Effector memory CD4-positive, alpha-beta T cell (primary cell): ENCODE results near the gene MSI2.

Experiments used
- DNase-seq, 3 donors: peaks; one replicate each; pipeline ENCODE4 v3.0.0-alpha.2; 2020
- H3K27ac ChIP-seq: 2 replicates; pipeline ENCODE4 v1.7.0; 2013; ENCODE audit warnings: mild to moderate bottlenecking, low read length, moderate library complexity; ENCODE audit not compliant: insufficient read depth, poor library complexity, severe bottlenecking
- H3K27me3 ChIP-seq: replicated peaks from 2 replicates; pipeline ENCODE4 v1.7.0; 2013; ENCODE audit warnings: mild to moderate bottlenecking, low read length; ENCODE audit not compliant: insufficient read depth, control insufficient read depth, poor library complexity, severe bottlenecking
- H3K36me3 ChIP-seq: 2 replicates; pipeline ENCODE4 v1.7.0; 2013; ENCODE audit warnings: mild to moderate bottlenecking, low read length, moderate library complexity; ENCODE audit not compliant: control insufficient read depth, insufficient read depth
- H3K4me1 ChIP-seq: 2 replicates; pipeline ENCODE4 v1.7.0; 2013; ENCODE audit warnings: low read length, mild to moderate bottlenecking; ENCODE audit not compliant: control insufficient read depth, insufficient read depth, poor library complexity, severe bottlenecking
- H3K4me3 ChIP-seq: 2 replicates; pipeline ENCODE4 v1.7.0; 2013; ENCODE audit warnings: low read length, low read depth, mild to moderate bottlenecking; ENCODE audit not compliant: insufficient read depth, poor library complexity, severe bottlenecking
- H3K9me3 ChIP-seq: 2 replicates; pipeline ENCODE4 v1.7.0; 2013; ENCODE audit warnings: mild to moderate bottlenecking, low read length, moderate library complexity; ENCODE audit not compliant: control insufficient read depth

MSI2 gene

DNA sequence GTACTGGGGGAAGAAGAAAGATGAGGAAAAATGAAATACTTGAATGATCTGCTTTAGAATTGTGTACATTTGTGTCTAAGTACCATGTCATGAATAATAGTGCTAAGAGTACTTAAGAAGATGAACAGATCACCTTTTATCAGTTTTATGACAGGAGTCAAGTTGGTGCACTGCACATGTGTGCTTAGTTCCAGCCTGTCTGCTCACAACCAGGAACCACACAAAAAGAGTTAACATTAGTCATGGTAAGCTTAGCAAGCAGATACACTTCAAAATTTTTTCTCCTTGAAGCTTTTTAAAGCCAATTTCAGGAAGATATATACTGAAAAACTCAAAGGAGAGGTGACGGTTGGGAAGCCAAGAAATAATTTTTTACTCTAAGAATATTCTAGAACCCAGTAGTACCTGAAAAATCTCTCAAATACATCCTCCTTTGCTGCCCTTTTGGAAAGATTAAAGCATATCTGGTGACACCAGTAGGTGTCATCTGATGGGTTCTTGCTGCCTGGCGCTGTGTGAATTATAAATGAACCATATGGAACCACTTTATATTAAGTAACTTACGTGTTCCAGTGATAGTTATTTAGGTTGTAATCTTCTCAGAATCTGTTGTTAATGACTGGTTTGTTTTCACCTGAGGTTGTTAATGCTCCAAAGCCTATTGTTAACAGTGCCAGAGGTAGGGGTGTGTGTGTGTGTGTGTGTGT lies 93.4 kb downstream of the MSI2 start:
- no peaks in the 10 kb centered on the region for H3K4me1 ChIP-seq
- H3K27ac ChIP-seq = no peak overlapping the region
- no peak overlapping the region for H3K4me3 ChIP-seq
- peaks cover 5% of the 10 kb centered on the region for H3K36me3 ChIP-seq
- DNase-seq = no peak
- H3K27me3 ChIP-seq = no peaks in the 10 kb centered on the region
- H3K9me3 ChIP-seq = no peaks in the 10 kb centered on the region

DNA sequence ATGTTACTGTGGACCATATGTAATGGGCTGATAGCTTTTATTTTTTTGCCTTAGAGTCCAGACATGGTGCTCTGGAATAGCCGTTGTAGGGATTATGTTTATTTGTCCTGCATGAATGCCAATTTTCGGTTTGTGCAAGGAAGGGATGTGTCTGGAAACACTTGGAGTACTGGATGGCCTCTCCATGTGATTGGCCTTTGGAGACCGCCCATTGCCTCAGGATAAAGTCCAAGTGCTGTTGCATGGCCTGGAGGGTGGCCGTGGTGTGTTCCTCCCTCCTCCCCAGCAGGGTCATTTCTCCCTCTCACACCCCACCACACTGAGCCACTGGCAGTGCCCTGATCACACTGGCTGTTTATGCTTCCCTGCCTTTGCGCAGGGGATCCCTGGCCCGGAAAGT lies 93.9 kb downstream of the MSI2 start:
- no peaks in the 10 kb centered on the region for H3K27me3 ChIP-seq
- no peak overlapping the region for H3K4me3 ChIP-seq
- H3K36me3 ChIP-seq = peaks cover 5% of the 10 kb centered on the region
- no peaks in the 10 kb centered on the region for H3K9me3 ChIP-seq
- no peak overlapping the region for H3K27ac ChIP-seq
- DNase-seq = no peak
- H3K4me1 ChIP-seq = no peaks in the 10 kb centered on the region

DNA sequence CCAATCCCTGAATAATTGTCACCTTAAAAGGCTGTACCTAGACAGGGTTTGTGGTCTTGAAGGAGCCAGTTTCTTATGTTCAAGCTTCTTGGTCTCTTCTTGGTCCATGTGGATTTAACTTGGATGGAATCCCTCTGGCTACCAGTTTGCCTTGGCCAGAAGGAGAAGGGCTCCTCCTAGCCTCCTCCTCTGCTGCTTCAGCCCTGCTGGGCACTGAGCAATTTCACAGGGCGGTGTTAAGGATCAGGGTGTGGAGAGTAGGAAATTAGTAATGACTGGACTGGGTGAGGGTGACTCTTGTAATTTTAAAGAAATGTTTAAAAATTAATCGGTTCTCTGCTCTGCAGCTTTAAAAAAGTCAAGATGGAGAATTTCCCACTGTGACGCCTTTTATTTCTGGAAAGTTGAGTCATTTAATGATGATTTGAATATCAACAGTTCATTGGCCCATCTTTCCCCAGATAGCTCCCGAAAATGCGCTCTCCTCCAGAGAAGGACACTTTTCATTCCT lies 96.4 kb downstream of the MSI2 start:
- H3K4me1 ChIP-seq = no peaks in the 10 kb centered on the region
- DNase-seq = no peak
- H3K36me3 ChIP-seq = peaks cover 5% of the 10 kb centered on the region
- no peaks in the 10 kb centered on the region for H3K9me3 ChIP-seq
- H3K4me3 ChIP-seq = no peak overlapping the region
- no peak overlapping the region for H3K27ac ChIP-seq
- no peaks in the 10 kb centered on the region for H3K27me3 ChIP-seq

DNA sequence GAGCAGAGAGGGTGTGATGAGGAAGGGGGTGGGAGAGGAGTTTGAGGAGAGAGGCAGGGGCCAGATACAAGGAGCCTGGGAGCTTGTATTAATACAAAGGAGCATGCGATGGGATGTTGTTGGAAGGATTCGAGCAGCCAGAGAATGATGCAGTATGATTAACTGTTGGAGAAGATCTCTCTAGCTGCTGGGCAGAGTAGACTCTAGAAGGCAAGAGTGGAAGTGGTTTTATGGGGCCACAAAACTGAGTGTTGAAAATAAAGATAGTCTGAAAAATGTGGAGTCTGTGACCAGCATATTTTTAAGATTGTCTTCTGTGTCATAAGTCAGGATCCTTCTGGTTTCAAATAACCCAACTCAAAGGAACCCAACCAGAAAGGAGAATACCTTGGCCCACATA lies 98.3 kb downstream of the MSI2 start:
- H3K9me3 ChIP-seq = no peaks in the 10 kb centered on the region
- H3K4me3 ChIP-seq = no peak overlapping the region
- no peak overlapping the region for H3K27ac ChIP-seq
- H3K4me1 ChIP-seq = no peaks in the 10 kb centered on the region
- no peaks in the 10 kb centered on the region for H3K27me3 ChIP-seq
- no peak for DNase-seq
- H3K36me3 ChIP-seq = no peaks in the 10 kb centered on the region

DNA sequence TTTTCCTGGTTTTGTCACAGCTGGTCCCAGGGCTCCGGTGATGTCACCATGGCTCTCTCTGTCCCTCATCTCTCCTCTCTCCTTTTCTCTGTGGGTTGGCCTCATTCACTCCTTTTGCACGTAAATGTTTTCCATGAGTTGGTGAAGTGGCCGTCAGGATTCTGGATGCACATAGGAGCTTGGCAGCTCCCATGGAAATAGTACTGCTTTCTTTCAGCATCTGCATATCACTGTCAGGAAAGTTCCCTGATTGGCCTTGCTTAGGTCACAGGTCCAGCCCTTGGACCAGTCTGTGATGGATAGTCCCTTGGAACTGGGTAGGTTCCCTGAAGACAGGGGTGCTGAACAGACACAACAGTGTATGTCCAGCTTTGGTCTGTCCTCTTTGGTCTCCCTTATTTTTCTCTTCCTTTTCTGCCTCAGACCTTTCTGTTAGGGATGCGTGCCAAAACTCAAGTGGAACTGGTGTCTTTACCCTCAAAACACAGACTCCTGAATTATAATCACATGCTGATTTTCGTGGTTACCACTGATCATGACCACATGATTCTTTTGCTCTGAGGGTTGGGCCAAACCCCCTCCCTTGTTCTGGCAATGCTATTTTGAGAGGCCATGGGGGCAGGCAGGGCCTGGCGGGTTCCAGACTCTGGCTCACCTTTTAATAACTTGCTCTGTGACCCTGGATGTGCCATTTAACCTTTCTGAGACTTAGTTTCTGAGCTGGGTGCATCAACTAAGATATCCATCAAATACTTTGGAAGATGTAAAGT lies 99.0 kb downstream of the MSI2 start:
- H3K4me1 ChIP-seq = no peaks in the 10 kb centered on the region
- H3K36me3 ChIP-seq = no peaks in the 10 kb centered on the region
- no peak overlapping the region for H3K27ac ChIP-seq
- no peaks in the 10 kb centered on the region for H3K27me3 ChIP-seq
- H3K4me3 ChIP-seq = no peak overlapping the region
- no peaks in the 10 kb centered on the region for H3K9me3 ChIP-seq
- no peak for DNase-seq

DNA sequence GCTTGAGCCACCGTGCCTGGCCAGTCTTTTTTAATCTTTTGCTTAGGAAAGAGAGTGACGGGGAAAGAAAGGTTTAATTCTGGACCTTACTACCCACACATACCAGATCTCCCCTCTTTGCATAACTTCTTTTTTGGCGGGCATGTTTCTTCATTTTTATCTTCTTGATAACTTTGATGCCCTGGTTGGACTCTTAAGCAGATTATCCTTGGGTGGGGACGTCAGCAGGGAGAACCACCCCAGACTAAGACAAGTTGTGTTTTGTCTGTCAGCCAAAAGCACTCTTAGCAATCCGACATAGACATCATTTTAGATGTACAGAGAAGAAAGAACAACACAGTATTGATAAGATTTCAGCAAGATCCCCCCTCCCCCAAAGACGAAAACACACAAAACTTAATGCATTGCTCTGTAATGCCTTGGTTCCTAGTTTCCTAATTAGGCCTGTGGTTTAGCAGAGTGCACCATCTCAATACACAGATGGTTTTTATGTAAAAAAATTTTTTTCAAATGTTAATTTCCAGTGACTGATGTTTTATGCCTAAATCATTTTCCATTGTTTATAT lies 99.9 kb downstream of the MSI2 start:
- Histone ChIP-seq H3K36me3 (no peaks in the 10 kb centered on the region), H3K9me3 (no peaks in the 10 kb centered on the region), H3K4me3 (no peak overlapping the region), H3K27ac (no peak overlapping the region), H3K27me3 (no peaks in the 10 kb centered on the region), H3K4me1 (no peaks in the 10 kb centered on the region)
- no peak for DNase-seq

DNA sequence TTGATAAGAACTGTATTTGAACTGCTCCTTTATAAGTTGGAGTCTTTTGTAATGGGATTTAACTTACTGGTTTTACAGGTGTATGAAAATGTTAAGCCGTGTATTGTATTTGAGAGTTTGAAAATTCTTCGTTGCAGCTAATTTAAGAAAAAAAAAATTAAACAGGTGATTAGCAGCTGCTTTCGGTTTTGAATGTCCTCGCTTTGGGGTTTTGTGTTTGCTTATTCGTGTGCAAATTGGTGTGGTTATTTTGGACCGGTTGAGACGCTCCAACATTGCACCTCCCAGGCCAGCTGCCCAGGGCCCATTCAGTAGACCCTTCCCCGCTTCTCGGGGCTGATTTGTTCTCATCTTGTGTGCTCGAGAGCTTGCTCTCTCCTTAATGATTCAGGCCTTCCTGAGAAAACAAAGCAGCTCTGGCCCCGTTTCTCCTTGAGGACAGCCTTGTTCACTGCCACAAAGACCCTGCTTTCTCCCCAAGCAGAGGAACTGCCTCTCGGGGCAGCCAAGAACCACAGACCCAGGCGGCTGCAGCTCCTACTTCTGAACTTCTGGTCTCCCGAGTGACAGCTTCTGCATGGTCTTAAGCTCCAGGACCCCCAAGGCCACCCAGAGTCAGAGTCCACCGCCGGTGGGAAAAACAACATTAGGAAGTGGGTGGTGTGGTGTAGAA lies 100.5 kb downstream of the MSI2 start:
- no peaks in the 10 kb centered on the region for H3K27me3 ChIP-seq
- no peaks in the 10 kb centered on the region for H3K9me3 ChIP-seq
- H3K4me1 ChIP-seq = no peaks in the 10 kb centered on the region
- H3K36me3 ChIP-seq = no peaks in the 10 kb centered on the region
- H3K27ac ChIP-seq = no peak overlapping the region
- DNase-seq = no peak
- no peak overlapping the region for H3K4me3 ChIP-seq

DNA sequence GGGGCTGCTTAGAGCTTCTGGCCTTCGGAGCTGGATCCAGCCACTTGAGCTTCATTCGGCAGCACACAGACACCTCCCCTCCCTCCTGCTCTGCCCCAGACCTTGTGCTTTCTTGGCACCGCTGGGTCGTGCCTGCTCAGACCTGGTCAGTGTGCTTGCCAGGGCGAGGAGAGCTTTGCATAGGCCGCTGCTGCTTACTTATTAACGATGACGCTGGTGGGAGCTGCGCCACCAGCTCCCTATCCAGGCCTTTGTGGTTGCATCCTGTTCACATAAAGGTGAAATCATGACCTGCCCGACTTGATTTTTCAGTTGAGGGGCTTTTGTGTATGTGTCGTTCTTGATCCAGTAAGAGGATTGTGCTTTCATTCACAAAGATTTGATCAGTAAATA lies 101.1 kb downstream of the MSI2 start:
- Histone ChIP-seq H3K36me3 (no peaks in the 10 kb centered on the region), H3K27ac (no peak overlapping the region), H3K27me3 (no peaks in the 10 kb centered on the region), H3K9me3 (no peaks in the 10 kb centered on the region), H3K4me3 (no peak overlapping the region), H3K4me1 (no peaks in the 10 kb centered on the region)
- DNase-seq = no peak

DNA sequence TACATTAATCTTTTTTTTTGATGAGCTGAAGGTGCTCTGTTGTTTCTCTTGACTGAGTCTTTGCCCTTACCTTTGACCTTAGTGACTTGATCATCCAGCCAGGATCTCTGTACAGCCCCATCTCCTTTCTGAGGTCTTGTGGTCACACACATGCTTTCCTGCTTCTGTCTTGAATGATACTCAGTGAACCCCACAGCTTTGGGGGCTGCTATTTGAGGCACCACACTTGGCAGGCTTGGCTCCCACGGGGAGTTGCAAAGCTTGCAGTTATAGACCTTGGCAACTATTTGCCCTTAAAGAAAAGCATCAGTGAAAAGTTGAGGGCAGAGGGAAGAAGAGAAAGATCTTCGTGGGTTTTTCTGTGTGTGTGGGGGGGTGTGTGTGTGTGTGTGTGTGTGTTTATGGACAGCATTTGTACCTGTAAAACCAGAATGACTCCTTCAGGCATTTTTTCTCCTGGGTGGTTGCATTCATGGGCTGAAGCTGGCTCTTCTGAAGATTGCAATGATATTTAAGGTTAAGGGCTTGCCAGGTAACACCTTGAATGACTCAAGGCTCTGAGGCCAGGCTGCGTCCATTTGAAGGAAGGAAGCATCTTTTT lies 101.6 kb downstream of the MSI2 start:
- no peaks in the 10 kb centered on the region for H3K27me3 ChIP-seq
- no peak for DNase-seq
- H3K36me3 ChIP-seq = no peaks in the 10 kb centered on the region
- no peak overlapping the region for H3K27ac ChIP-seq
- no peak overlapping the region for H3K4me3 ChIP-seq
- no peaks in the 10 kb centered on the region for H3K4me1 ChIP-seq
- H3K9me3 ChIP-seq = no peaks in the 10 kb centered on the region
